GM21515 (cell line): ENCODE results near the gene PKN2.
"Not testable (repeated sequence)": the region's sequence is repeated elsewhere in the genome, so short reads cannot be mapped to it uniquely, and the experiment has no call there.

Experiments used
- ATAC-seq: cut with Tn5 transposase; IDR thresholded peaks from one replicate; pipeline ENCODE4 v1.9.1; 2021; ENCODE audit not compliant: unreplicated experiment

The PKN2 gene

DNA sequence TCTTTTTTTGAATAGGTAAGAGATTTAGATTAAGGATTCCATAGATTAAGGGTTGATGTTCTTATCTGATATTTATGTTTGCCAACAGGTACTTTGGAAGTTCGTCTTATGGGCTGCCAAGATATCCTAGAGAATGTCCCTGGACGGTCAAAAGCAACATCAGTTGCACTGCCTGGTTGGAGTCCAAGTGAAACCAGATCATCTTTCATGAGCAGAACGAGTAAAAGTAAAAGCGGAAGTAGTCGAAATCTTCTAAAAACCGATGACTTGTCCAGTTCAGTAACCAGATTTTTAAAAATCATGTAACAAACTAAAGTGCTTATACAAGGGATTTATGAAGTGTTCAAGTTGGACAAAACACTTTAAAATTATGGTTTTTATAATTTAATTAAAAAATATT, 100.5 kb downstream of the PKN2 start:
- no peak for ATAC-seq

- ATAC-seq = no peak
These were observed 103.2 kb downstream of the PKN2 start for GRCh38 chr1:88787023-88787903.

DNA sequence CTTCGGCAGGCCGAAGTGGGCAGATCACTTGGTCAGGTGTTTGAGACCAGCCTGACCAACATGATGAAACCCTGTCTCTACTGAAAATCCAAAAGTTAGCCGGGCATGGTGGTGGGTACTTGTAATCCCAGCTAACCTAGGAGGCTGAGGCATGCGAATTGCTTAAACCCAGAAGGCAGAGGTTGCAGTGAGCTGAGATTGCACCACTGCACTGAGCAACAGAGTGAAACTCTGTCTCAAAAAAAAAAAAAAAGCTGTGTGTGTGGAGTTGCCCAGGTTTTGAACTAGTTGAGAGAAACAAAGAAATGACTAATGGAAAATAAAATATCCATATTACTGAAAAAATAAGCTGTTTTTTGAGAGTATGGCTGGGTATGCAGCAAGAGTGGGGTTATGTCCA, 107.1 kb downstream of the PKN2 start:
- no peak for ATAC-seq

DNA sequence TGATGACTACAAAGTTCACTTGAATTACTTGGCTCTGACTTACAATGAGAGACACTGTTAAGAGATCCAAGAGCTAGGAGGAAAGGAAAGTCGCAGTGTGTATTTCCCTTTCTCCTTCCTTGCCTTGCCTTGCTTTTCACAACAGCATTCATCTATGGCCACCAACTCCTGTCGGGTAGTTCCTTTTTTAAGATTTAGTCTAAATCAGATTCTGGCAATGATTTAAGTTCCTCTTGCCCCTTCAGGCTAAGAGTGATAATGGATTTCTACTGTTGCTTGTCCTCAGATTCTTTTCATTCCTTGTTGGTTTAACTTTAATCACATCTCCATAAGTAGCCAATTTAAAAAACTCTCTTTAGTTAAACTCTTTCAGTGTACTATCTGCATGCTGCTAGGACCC, 115.4 kb downstream of the PKN2 start:
- no peak for ATAC-seq

DNA sequence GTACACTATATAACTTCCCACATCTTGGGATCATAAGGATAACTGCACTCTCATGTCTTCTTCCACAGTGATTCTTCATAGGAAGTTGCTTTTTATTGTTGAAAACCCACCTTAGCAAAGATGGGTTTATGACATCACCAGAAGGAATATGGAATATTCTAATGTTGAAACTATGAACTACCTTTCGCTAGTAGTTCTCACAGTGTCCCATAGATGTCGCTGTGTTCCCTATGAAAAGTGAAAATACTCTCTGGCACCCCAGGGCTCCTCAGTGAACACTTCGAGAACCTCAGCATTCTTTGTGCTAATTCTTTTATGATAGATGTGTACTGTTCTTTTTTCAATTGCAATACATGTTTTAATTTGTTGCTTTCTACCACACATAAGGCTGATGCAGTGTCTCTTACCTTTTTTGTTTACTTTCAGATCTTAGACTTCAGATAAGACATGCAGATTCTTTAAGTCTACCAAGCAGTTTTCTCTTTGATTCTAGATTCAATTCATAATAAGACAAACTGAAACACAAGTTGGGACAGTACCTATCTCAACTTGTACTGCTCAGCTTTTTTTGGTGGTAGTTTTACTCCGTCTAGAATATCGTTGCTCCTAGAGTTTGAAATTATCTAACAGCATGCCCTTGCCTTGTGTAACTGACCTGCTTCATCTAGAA, 116.4 kb downstream of the PKN2 start:
- ATAC-seq = no peak

DNA sequence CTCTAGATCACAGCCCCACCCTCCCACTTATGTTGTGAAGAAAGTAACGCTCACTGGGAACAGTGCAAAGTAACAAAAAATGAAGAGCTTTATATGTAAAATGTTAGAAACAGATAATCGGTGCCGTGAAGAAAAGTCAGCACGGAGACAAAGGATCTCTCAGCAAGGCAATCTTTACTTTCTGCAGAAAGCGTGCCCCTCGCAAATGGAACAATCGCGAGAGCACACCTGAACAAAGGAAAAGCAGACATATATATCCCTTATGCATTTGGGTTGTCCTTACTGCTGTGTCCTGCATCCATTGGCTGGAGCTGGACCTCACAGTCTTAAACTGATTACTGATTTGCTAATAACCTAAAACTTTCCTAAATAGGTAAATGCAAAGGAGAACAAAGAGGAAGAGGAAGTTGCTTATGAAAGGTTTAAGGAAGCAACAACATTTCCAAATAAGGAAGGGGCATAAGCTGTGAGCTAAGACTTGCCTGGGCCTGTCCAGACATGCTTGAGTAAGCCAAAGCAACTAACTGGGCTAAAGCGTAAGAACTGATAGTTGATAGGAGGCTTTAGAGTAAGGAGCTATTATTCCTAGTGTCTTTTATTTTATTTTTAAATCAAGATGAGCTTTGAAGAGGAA, 117.6 kb downstream of the PKN2 start:
- ATAC-seq = no peak

DNA sequence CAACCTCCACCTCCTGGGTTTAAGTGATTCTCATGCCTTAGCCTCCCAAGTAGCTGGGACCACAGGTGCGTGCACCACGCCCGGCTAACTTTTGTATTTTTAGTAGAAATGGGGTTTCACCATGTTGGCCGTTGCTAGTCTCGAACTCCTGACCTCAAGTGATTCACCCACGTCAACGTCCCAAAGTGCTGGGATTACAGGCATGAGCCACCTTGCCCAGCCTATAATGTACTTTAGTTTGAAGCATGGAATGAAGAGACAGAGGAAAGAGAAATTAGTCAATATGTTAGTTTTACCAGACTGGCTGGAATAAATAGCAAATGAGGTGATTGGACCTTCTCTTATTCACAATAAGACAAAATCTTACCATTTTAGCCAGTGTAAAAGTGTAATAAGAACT, 118.3 kb downstream of the PKN2 start:
- no peak for ATAC-seq

DNA sequence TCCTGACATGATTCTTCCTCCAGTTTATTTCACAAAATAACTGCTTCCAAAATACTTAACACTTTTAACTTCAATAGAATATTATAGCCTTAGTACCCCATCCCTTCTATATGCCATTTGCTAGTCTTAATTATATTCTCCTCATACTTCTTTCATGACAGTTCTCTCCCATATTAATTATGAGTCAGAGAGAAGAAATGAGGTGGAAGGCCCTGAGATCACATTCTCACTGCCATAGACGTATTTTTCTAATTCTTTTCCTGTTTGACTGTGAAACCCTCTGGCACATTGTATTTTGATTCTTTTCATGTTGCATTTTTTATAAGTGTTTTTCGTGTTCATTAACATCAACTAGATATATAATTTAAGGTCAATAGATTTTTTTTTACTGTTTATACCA, 118.9 kb downstream of the PKN2 start:
- ATAC-seq = no peak

DNA sequence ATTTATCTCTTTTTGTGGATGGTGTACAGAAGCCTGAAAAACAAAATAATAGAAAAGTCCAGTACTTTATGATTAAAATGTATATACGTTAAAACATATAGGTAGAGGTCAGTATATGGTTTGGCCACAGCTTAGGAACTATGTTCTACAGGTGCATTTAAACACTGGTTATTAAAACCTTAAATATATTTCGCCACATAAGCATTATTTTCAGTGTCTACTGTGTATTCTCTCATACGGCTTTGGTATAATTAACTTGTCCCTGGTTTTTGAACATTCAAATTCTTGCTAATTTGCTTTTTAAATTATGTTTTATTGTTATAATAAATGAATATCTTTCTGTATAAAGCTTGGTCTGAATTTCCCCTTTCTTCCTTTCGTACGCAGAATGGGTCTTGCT, 119.4 kb downstream of the PKN2 start:
- no peak for ATAC-seq

DNA sequence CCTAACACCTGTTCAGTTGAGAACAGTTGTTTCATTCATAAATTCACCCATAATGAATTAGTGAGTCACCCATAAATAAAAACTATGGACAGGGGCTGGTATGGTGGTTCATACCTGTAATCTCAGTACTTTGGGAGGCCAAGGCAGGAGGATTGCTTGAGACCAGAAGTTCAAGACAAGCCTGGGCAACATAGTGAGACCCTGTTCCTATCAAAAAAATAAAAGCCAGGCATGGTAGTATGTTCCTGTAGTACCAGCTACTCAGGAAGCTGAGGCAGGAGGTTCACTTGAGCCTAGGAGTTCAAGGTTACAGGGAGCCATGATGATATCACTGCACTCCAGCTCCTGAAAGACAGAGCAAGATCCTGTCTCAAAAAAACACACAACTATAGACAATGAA, 128.3 kb downstream of the PKN2 start:
- no peak for ATAC-seq

DNA sequence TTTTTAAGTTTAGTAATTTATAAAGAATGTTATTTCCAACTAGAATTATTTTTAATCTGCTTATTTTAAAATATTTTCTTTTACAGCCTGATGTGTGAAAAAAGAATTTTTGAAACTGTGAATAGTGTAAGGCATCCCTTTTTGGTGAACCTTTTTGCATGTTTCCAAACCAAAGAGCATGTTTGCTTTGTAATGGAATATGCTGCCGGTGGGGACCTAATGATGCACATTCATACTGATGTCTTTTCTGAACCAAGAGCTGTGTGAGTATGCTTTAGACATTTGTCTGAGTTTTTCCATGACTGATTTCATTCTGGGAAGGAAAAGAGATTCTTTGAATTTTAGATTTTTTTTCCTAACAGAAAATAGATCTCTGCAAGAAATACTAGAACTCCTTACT, 129.4 kb downstream of the PKN2 start:
- no peak for ATAC-seq

- not testable (repeated sequence) for ATAC-seq
These were observed 135.6 kb downstream of the PKN2 start for GRCh38 chr1:88819642-88820041.

DNA sequence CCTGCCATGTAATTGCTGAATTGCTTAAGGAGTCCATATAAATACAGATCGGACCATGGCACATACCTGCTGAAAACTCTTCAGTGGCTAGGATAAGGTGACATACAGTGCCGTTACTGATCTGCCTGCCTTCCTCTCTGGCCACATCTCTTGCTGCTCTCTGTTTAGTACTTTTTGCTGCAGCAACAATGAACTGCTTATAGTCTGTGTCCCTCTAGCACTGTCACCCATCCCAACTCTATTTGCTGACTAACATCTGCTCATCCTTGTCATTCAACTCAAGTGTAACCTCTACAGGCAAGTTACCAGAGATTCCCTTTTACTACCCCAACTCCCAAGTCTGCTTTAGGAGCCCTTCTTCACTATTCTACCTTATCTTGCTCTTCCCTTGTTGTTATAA, 141.6 kb downstream of the PKN2 start:
- no peak for ATAC-seq

- no peak for ATAC-seq
These were observed 163.6 kb downstream of the PKN2 start for GRCh38 chr1:88847643-88848042.

GRCh38 chr1:88851303-88852063, 167.4 kb downstream of the PKN2 start:
- ATAC-seq = no peak

DNA sequence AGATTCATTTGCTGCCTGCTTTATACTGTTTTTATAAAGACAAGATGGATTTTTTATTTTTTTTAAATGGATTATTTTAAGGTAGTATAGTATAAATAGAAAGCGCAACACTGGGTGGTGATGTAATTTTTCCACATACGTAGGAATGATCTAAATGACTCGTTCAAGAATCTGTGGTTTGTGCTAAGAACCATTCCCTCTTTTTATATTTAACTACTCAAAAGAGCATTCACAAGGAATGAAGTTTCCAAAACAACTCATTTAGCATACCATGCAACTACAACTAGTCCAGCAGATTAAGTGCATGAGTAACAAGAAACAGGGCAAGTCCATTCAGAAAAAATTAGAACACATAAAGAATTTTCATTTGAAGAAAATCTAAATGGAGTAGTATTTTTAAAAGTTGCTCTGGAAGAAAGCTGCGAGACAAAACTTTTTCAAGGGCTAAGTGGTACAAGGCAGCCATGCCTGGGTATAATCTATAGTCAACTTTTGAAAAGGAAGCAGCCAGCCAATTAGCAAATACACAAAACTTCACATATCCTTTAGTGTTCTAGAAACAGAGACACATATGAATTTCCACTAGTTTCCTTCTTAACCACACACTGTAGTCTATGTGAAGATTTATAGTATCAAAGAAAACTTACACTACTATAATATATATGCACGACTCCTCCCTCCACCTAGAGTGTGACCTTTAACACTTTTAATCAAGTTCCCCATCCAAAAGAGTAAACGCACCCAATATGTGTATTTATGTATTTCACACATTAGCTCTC, 183.9 kb downstream of the PKN2 start:
- no peak for ATAC-seq

DNA sequence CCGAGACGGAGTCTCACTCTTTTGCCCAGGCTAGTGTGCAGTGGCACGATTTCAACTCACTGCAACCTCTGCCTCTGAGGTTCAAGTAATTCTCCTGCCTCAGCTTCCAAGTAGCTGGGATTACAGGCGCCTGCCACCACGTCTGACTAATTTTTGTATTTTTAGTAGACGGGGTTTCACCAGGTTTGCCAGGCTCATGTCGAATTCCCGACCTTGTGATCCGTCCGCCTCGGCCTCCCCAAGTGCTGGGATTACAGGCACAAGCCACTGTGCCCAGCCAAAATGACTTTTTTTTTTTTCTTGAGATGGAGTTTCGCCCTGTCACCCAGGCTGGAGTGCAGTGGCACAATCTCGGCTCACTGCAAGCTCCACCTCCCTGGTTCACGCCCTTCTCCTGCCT, 185.6 kb downstream of the PKN2 start:
- ATAC-seq = not testable (repeated sequence)

DNA sequence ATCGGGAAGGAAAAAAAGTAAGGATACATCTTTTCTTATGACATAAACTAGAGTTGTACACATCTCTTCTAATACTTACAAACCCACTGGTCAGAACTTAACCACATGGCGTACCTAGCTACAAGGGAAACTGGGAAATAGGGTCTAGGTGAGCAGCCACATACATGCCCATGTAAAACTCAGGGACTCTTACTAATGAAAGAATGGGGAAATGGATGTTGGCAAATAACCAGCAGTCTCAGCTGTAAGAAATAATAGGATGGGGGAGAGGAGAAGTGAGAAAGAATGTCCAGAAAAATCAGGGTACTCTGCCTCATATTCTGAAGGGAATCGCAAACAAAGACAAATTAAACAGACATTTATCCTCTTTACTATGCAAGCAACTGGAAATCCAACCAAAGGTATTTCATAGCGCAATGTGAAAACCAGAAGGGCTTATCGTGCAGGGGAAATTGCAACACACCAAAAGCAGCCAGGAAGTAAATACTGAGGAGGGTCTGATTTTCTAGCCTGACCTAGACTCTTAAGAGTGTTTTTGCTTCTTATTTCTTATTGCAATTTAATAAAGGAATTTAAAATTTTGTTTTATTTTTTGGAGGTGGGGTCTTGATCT, 189.8 kb downstream of the PKN2 start:
- ATAC-seq = no peak

DNA sequence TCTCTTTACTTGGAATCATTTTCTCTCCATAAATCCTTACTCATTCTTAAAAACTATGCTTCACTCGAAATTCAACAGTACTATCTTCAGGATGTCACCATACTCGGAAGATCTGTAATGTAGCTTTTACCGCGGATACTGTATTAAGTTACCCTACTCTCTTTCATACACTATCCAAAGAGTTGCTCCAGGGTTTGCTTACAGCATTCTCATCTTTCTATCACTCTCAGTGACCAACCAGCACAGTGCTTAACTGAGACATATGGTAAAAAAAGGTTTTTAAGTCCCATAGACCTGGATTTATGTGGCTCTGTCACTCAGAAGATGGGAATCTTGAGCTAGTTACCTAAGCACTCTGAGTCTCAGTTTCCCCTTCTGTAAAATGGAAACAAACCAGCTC, 191.5 kb downstream of the PKN2 start:
- no peak for ATAC-seq
